Middle frontal gyrus (tissue), 1 donor: ENCODE data around the gene SLC22A3.

Source experiments
- DNase-seq: peaks from one replicate; pipeline ENCODE4 v3.0.0-alpha.2; 2015; ENCODE audit warnings: low spot score; ENCODE audit errors: extremely low spot score

The SLC22A3 gene

GRCh38 chr6:160333841-160334240 lies 14.3 kb upstream of the SLC22A3 start:
- DNase-seq, result no peak

DNA sequence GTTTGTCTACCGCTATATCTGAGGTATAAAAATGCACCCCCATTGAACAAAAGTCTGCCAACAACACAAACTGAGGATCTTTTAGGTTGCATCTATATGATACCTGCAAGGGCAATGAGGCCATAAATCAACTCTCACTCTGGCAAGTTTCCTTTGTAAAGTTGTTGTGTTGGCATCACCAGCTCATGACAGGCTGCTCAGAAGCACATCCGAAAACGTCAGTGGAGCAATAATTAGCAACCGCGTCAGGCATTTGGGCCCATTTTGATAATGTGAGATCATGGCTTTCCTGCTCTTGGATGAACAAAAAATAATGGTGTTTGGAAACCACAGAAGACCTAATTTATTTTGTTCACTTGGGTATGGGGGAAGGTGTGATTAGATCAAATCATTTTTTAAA lies 12.0 kb upstream of the SLC22A3 start:
- DNase-seq, result no peak

GRCh38 chr6:160337301-160337700 lies 10.9 kb upstream of the SLC22A3 start:
- DNase-seq, result no peak

- no peak for DNase-seq
These were observed 10.2 kb upstream of the SLC22A3 start for GRCh38 chr6:160337991-160338390.

GRCh38 chr6:160343144-160343543 lies 5.0 kb upstream of the SLC22A3 start:
- no peak for DNase-seq

GRCh38 chr6:160344271-160344670 lies 3.9 kb upstream of the SLC22A3 start:
- no peak for DNase-seq

DNA sequence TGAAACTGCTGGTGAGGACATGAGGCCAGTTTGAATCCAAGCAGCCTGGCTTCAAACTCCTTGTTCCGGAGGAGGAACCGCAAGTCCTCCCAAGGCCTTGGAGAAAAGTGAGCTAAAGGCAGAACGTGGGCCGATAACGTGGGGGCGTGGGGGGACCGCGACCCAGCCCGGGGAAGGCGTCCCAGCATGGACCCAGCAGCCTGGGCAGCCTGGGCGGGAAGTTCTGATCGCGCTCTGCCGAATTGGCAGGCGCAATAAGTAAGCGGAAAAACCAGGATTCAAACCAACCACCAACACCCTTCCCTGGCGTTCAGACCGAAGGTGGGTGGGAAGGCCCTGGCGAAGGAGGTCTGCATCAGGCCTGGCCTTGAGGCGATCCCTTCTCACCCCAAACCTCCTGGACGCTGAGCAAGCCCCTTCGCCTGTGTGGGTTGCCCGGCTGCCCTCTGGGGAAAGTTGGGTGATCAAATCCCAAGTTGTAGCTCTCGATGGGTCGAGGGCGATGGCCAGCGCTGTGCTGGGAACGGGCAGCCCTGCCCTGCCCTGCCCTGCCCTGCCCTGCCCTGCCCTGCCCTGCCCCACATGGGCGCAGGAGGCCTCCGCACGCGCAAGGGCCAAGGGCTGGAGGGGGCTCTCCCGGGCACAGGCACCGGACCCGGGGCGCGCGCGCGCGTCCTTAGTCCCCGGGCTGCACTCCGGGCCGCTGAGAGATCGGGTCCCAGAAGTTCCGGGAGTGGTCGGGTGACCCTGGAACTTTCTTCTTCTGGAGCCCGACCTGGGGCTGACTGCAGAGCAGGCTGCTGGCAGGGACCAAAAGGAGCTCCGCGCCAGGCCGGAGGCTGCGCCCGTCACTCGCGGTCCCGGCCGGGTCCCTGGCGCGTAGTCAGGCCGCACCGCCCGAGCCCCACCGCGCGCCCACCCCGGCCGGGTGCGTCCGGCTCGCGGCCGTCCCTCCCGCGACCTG lies 637 bp upstream of the SLC22A3 start:
- DNase-seq, result no peak

GRCh38 chr6:160349020-160349441 lies 853 bp downstream of the SLC22A3 start:
- DNase-seq, result no peak

- no peak for DNase-seq
These were observed 1.7 kb downstream of the SLC22A3 start for GRCh38 chr6:160349814-160350350.

DNA sequence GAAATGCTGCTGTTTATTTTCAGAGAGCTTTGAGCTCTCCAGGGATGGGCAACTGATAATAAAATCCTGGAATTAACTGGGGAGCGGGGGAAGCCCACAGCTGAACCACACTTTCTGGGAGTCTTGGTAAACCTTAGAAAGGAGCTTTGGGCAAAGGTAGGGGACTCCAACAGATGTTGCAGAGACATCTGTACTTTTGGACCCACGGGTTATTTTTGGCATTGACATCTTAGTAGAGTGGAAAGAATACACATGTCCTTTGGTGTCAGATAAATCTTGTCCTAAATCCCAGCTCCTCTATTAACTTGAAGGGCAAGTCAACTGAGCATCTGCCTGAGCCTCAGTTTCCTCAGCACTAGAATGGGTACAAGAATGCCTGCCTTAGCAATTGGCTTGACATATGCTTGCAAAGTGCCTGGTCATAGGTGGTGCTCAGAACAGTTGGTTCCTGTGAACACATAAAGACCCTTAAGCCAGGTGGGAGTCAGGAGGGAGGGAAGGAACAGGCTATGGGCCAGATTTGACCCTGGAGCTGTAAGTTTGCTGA lies 5.8 kb downstream of the SLC22A3 start:
- DNase-seq, result no peak

DNA sequence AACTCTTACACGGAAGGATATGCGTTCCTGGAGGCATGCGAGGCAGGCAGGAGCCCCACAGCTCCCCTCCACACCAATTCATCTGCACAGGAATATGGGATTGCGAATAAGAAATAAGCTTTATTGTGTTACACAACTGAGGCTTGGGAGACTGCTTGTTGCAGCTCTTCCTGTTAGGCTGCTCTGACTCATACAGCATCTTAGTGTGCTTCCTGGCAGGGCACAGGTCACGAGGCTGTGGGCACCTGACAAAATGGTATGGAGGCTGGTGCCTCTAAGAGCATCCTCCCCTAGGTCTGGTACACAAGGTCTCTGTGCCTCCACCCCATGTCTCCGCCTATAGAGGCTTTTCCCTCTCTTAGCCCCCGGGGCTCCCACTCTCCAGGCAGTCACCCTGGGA lies 6.8 kb downstream of the SLC22A3 start:
- no peak for DNase-seq

GRCh38 chr6:160356074-160356744 lies 8.0 kb downstream of the SLC22A3 start:
- no peak for DNase-seq

GRCh38 chr6:160357088-160357487 lies 8.9 kb downstream of the SLC22A3 start:
- no peak for DNase-seq

DNA sequence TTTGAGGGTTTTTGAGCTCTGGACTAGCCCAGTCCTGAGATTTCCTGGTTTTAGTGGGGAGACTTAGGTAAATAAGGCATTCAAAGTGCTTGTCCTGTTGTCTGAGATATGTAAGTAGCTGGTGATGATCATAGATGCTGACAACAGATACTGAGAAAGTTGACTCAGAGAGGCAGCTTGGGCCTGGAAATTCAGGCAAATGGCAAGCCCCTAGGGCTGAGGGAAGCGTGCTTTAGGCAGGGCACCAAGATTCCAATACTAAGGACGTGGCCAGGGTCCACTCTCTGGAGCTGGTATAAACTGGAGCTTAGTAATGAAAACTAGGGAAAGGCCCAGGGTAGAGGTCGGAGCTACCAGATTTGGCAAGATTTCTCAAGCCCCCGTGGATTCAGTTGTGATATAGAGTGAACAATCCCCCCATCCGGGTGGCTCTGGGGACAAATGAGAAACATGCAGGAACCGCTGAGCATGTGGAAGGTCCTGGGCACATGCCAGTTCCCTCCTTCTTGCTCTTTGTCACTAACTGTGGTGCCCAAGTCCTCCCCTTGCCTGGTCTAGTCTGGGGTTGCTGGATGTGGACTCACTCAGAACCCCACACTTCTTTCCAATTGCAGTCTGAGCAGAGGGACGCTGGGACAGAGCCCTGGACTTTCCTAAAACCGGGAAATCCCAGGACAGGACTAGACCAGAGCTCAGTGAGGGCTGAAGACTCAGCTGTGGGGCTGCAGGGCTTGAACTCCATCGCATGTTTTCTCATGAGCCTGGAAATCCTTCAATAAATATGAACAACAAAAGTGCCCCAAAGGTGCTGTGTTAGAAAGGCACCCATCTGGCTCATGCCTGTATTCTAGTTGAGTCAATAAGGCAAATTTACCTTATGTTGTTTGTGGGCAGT lies 10.3 kb downstream of the SLC22A3 start:
- DNase-seq, result no peak

DNA sequence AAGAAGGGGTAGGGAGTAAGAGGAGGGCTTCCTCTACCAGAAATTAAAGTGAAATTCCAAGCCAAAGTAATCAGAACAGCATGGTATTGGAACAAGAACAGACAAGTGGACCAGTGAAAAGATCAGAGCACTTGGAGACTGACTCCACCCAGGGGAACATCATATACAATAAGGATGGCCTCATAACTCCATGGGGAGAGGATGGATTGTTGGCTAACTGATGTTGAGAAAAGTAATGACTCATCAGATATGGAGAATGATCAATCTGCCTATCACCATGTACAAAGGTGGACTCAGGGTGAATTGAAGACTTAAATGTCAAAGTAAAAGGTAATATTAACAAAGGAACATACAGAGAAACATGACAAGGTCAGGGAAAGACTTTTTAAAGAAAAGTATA lies 12.8 kb downstream of the SLC22A3 start:
- DNase-seq, result no peak

GRCh38 chr6:160362556-160362955 lies 14.4 kb downstream of the SLC22A3 start:
- DNase-seq, result no peak

- no peak for DNase-seq
These were observed 15.1 kb downstream of the SLC22A3 start for GRCh38 chr6:160363016-160363996.

DNA sequence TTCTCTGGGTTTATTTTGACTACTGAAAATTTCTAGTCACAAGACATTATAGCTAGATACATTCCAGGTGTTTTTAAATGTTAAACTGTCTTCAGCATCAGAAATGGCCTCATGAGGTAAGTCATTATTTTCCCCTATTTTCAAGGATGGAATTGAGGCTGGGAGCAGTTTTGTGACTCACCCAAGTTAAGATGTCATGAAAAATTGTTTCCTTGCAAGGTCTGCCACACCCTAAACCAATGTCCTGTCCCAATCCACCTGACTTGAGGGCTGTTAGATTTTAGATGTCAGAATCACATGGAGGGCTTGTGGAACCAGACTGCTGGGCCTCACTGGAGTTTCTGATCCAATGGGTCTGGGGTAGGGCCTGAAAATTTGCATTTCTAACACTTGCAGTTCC lies 16.9 kb downstream of the SLC22A3 start:
- no peak for DNase-seq

DNA sequence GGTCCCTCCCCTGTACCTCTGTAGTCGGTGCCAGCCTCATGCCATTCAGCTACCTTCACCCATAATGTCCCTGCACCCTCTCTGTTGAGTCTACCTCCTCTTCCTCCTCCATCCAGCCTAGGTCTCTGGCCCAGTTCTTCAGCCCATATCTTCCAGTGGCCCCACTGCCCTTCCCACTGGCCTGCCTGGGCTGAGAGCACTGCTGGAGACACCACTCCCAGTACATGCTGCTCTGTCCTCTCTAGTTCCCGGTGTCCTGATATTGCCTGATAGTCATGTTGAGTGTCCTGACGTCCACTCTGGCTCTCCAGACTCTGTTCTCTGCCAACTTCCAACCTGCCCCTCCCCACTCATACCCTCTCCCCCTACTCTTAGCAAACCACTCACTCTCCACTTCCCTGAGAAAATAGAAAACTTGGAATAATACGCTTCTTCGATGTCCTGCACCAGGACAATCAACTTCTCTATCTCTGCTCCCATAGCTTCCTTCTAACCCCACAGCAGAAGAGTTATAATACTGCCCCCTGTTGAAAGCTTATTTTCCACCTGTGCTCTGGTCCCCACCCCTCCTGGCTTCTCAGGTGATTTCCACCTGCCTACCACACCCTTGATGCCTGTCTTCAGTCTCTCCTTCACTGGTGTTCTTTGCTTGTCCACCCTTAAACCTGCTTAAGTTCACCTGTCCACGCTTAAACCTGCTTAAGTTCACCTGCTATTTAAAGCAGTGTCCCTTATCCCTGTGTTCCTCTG lies 19.8 kb downstream of the SLC22A3 start:
- no peak for DNase-seq
